HUES48 (cell line): Measurements from ENCODE around the gene RFX5.
"Not testable (repeated sequence)": the region's sequence is repeated elsewhere in the genome, so short reads cannot be mapped to it uniquely, and the experiment has no call there.

Source experiments
- H3K27ac ChIP-seq: one replicate; pipeline ENCODE4 v1.7.0; 2013; ENCODE audit warnings: low read depth, low read length, inconsistent platforms
- H3K27me3 ChIP-seq: 2 replicates; pipeline ENCODE4 v1.6.1; 2013; ENCODE audit warnings: mild to moderate bottlenecking, low read length; ENCODE audit not compliant: control insufficient read depth, insufficient read depth
- H3K36me3 ChIP-seq: 2 replicates; pipeline ENCODE4 v1.6.1; 2013; ENCODE audit warnings: low read length; ENCODE audit not compliant: control insufficient read depth, insufficient read depth
- H3K4me1 ChIP-seq: 2 replicates; pipeline ENCODE4 v1.6.1; 2013; ENCODE audit warnings: mild to moderate bottlenecking, low read length; ENCODE audit not compliant: control insufficient read depth, insufficient read depth
- H3K4me3 ChIP-seq: 2 replicates; pipeline ENCODE4 v1.5.1; 2013; ENCODE audit warnings: mild to moderate bottlenecking, low read depth, low read length
- H3K9ac ChIP-seq: 2 replicates; pipeline ENCODE4 v1.6.1; 2013; ENCODE audit warnings: mild to moderate bottlenecking, low read depth, low read length, moderate library complexity
- H3K9me3 ChIP-seq: 2 replicates; pipeline ENCODE4 v1.6.1; 2013; ENCODE audit warnings: low read length; ENCODE audit not compliant: control insufficient read depth, insufficient read depth

The RFX5 gene

GRCh38 chr1:151356696-151357095 is 9.6 kb upstream of the RFX5 start:
- Histone ChIP-seq H3K4me1 (no peaks in the 10 kb centered on the region), H3K27me3 (no peaks in the 10 kb centered on the region), H3K9me3 (peaks cover 10% of the 10 kb centered on the region)

GRCh38 chr1:151352021-151352718 is 5.1 kb upstream of the RFX5 start:
- Histone ChIP-seq H3K27me3 (no peaks in the 10 kb centered on the region), H3K9ac (no peak overlapping the region), H3K27ac (no peak overlapping the region), H3K4me1 (peaks cover 8% of the 10 kb centered on the region), H3K4me3 (no peak overlapping the region), H3K9me3 (peaks cover 16% of the 10 kb centered on the region), H3K36me3 (no peaks in the 10 kb centered on the region)

More at GRCh38 chr1:151356696-151357095, 9.6 kb upstream of the RFX5 start:
- Histone ChIP-seq H3K4me3 (no peak overlapping the region), H3K9ac (no peak overlapping the region), H3K36me3 (no peaks in the 10 kb centered on the region), H3K27ac (no peak overlapping the region)

GRCh38 chr1:151350323-151350722 is 3.3 kb upstream of the RFX5 start:
- not testable (repeated sequence) for H3K9ac ChIP-seq, H3K27ac ChIP-seq, H3K4me3 ChIP-seq, H3K36me3 ChIP-seq, H3K27me3 ChIP-seq
- peaks cover 16% of the 10 kb centered on the region for H3K4me1 ChIP-seq
- peaks cover 16% of the 10 kb centered on the region for H3K9me3 ChIP-seq

- Histone ChIP-seq H3K27me3 (no peaks in the 10 kb centered on the region), H3K9me3 (peaks cover 16% of the 10 kb centered on the region), H3K9ac (peak overlapping the region; percentile 59), H3K4me1 (peaks cover 16% of the 10 kb centered on the region), H3K36me3 (peaks cover 32% of the 10 kb centered on the region), H3K27ac (peak overlapping the region; percentile 100), H3K4me3 (peak overlapping the region; percentile 93)
Observed at GRCh38 chr1:151347523-151348246, 633 bp upstream of the RFX5 start.

- H3K27me3 ChIP-seq: no peaks in the 10 kb centered on the region
- peak overlapping the region; percentile 93 for H3K4me3 ChIP-seq
- H3K9me3 ChIP-seq: peaks cover 6% of the 10 kb centered on the region; the same call in 1 of the 2 replicates
- H3K36me3 ChIP-seq: peaks cover 47% of the 10 kb centered on the region
- peak overlapping the region; percentile 100 for H3K27ac ChIP-seq
- H3K4me1 ChIP-seq: peaks cover 16% of the 10 kb centered on the region
- H3K9ac ChIP-seq: peak overlapping the region; percentile 99
Observed at GRCh38 chr1:151346082-151346768, 827 bp downstream of the RFX5 start.

GRCh38 chr1:151344291-151344690 is 2.8 kb downstream of the RFX5 start:
- H3K27ac ChIP-seq: no peak overlapping the region
- H3K9ac ChIP-seq: no peak overlapping the region
- no peaks in the 10 kb centered on the region for H3K27me3 ChIP-seq
- H3K4me3 ChIP-seq: no peak overlapping the region
- H3K4me1 ChIP-seq: peaks cover 19% of the 10 kb centered on the region
- H3K9me3 ChIP-seq: no peaks in the 10 kb centered on the region
- peaks cover 48% of the 10 kb centered on the region for H3K36me3 ChIP-seq

GRCh38 chr1:151343587-151343986 is 3.5 kb downstream of the RFX5 start:
- Histone ChIP-seq H3K27ac (no peak overlapping the region), H3K27me3 (no peaks in the 10 kb centered on the region), H3K4me1 (peaks cover 19% of the 10 kb centered on the region), H3K4me3 (no peak overlapping the region), H3K9ac (no peak overlapping the region), H3K9me3 (no peaks in the 10 kb centered on the region), H3K36me3 (peaks cover 48% of the 10 kb centered on the region)

- Histone ChIP-seq H3K27ac (no peak overlapping the region), H3K27me3 (no peaks in the 10 kb centered on the region), H3K4me1 (peaks cover 12% of the 10 kb centered on the region), H3K4me3 (no peak overlapping the region), H3K9ac (no peak overlapping the region), H3K9me3 (no peaks in the 10 kb centered on the region), H3K36me3 (peaks cover 48% of the 10 kb centered on the region)
Observed at GRCh38 chr1:151342569-151342968, 4.5 kb downstream of the RFX5 start.

GRCh38 chr1:151342021-151342420 is 5.0 kb downstream of the RFX5 start:
- H3K36me3 ChIP-seq: peaks cover 48% of the 10 kb centered on the region
- no peak overlapping the region for H3K27ac ChIP-seq
- no peaks in the 10 kb centered on the region for H3K9me3 ChIP-seq
- H3K4me3 ChIP-seq: no peak overlapping the region
- peaks cover 11% of the 10 kb centered on the region for H3K4me1 ChIP-seq
- no peak overlapping the region for H3K9ac ChIP-seq
- H3K27me3 ChIP-seq: no peaks in the 10 kb centered on the region

- Histone ChIP-seq H3K9me3 (no peaks in the 10 kb centered on the region), H3K4me3 (no peak overlapping the region), H3K36me3 (peaks cover 47% of the 10 kb centered on the region), H3K4me1 (peaks cover 8% of the 10 kb centered on the region), H3K9ac (no peak overlapping the region), H3K27me3 (no peaks in the 10 kb centered on the region), H3K27ac (peak overlapping the region; percentile 65)
Observed at GRCh38 chr1:151340870-151341754, 5.9 kb downstream of the RFX5 start.
